SU-DHL-6 (cell line): ENCODE results near the gene GREB1L.

ENCODE experiments used
- H2AFZ ChIP-seq: fragments of 200-600 bp; sonication (generic); 2 replicates; pipeline ENCODE4 v1.6.1; 2014; ENCODE audit warnings: low read depth, mild to moderate bottlenecking, moderate library complexity, mixed read lengths, antibody characterized with exemption, low read length; ENCODE audit not compliant: severe bottlenecking
- H3F3A ChIP-seq: fragments of 200-600 bp; shearing (Covaris generic); 2 replicates; pipeline ENCODE4 v1.6.0; 2016; ENCODE audit warnings: antibody characterized with exemption, mild to moderate bottlenecking; ENCODE audit not compliant: insufficient read depth
- H3K27ac ChIP-seq: fragments of 200-600 bp; sonication (generic); 2 replicates; pipeline ENCODE4 v1.5.1; 2016; ENCODE audit warnings: low read depth, mild to moderate bottlenecking, low read length, moderate library complexity, mixed read lengths
- H3K27me3 ChIP-seq: fragments of 200-600 bp; sonication (generic), shearing (Covaris generic); 2 replicates; pipeline ENCODE4 v1.6.0; 2014; ENCODE audit warnings: mild to moderate bottlenecking, low read length
- H3K36me3 ChIP-seq: fragments of 200-600 bp; sonication (generic); 2 replicates; pipeline ENCODE4 v1.6.1; 2014; ENCODE audit warnings: mild to moderate bottlenecking, low read length, mixed read lengths
- H3K4me2 ChIP-seq: fragments of 300-600, 200-600 bp; shearing (Covaris generic), sonication (generic); 2 replicates; pipeline ENCODE4 v1.6.0; 2014; ENCODE audit warnings: low read length, low read depth, mild to moderate bottlenecking; ENCODE audit not compliant: poor library complexity, severe bottlenecking
- H3K4me3 ChIP-seq: fragments of 200-600 bp; sonication (generic); 2 replicates; pipeline ENCODE4 v1.5.1; 2014; ENCODE audit warnings: antibody characterized with exemption, low read length, mild to moderate bottlenecking, mixed read lengths; ENCODE audit not compliant: insufficient read depth, poor library complexity, severe bottlenecking
- H3K79me2 ChIP-seq: fragments of 200-600 bp; sonication (generic); 2 replicates; pipeline ENCODE4 v1.6.1; 2014; ENCODE audit warnings: mild to moderate bottlenecking, low read length, moderate library complexity; ENCODE audit not compliant: insufficient read depth
- H3K9ac ChIP-seq: fragments of 200-600 bp; sonication (generic); 2 replicates; pipeline ENCODE4 v1.7.0; 2014; ENCODE audit warnings: mild to moderate bottlenecking, low read length
- H3K9me2 ChIP-seq: fragments of 200-600 bp; sonication (generic); replicated peaks from 2 replicates; pipeline ENCODE4 v1.6.1; 2014; ENCODE audit warnings: low read length; ENCODE audit not compliant: insufficient read depth
- H3K9me3 ChIP-seq: fragments of 200-600 bp; sonication (generic); 2 replicates; pipeline ENCODE4 v1.6.1; 2014; ENCODE audit warnings: low read length, mixed read lengths; ENCODE audit not compliant: insufficient read depth
- H4K20me1 ChIP-seq: fragments of 200-600 bp; sonication (generic); 2 replicates; pipeline ENCODE4 v1.6.1; 2014; ENCODE audit warnings: low read depth, mild to moderate bottlenecking, antibody characterized with exemption, low read length, moderate library complexity, mixed read lengths
- CTCF ChIP-seq: fragments of 200-600 bp; sonication (generic); IDR thresholded peaks from one replicate; pipeline ENCODE4 v1.5.1; 2017; ENCODE audit warnings: antibody characterized with exemption, mild to moderate bottlenecking, low read length, moderate library complexity; ENCODE audit not compliant: insufficient read depth, poor library complexity, severe bottlenecking
- EZH2phosphoT487 ChIP-seq: fragments of 200-600 bp; sonication (generic), shearing (Covaris generic); conservative IDR thresholded peaks from 2 replicates; pipeline ENCODE4 v1.6.1; 2018; ENCODE audit warnings: mild to moderate bottlenecking, antibody characterized with exemption, low read length, moderate library complexity, mixed read lengths

Gene GREB1L

GRCh38 chr18:21242141-21242779 is at the start of gene GREB1L:
TSS of gene GREB1L (plus strand) at chr18:21242232. CDS start at chr18:21383519, 141,287 bp downstream.
- no peak within 1 kb of the TSS for H3K4me2 ChIP-seq
- no peak for TF ChIP-seq EZH2phosphoT487
- no peak for TF ChIP-seq CTCF
- no peak within 1 kb of the TSS for H3K4me3 ChIP-seq
- no peaks in the 10 kb centered on the region for H3K79me2 ChIP-seq
- no peaks in the 10 kb centered on the region for H3K9me2 ChIP-seq
- H3K27ac ChIP-seq: no peak within 1 kb of the TSS
- H3F3A ChIP-seq: no peaks in the 10 kb centered on the region
- H2AFZ ChIP-seq: no peak within 1 kb of the TSS
- no peak within 1 kb of the TSS for H3K9ac ChIP-seq
- H3K9me3 ChIP-seq: no peaks in the 10 kb centered on the region
- H4K20me1 ChIP-seq: no peaks in the 10 kb centered on the region
- no peaks in the 10 kb centered on the region for H3K27me3 ChIP-seq
- no peaks in the 10 kb centered on the region for H3K36me3 ChIP-seq

- Histone ChIP-seq H3K79me2 (no peaks in the 10 kb centered on the region), H4K20me1 (no peaks in the 10 kb centered on the region), H3K9me2 (no peaks in the 10 kb centered on the region), H3K36me3 (no peaks in the 10 kb centered on the region), H3K27ac (no peak overlapping the region), H2AFZ (no peak overlapping the region), H3K4me2 (no peak overlapping the region), H3K9ac (no peak overlapping the region), H3K27me3 (no peaks in the 10 kb centered on the region), H3F3A (no peaks in the 10 kb centered on the region), H3K9me3 (no peaks in the 10 kb centered on the region), H3K4me3 (no peak overlapping the region)
- TF ChIP-seq CTCF (peak; percentile 6), EZH2phosphoT487 (no peak)
These were observed 49.8 kb upstream of the GREB1L start for GRCh38 chr18:21192308-21192624.

GRCh38 chr18:21194871-21195771 is 46.9 kb upstream of the GREB1L start:
- Histone ChIP-seq H3K36me3 (no peaks in the 10 kb centered on the region), H4K20me1 (no peaks in the 10 kb centered on the region), H3F3A (no peaks in the 10 kb centered on the region), H3K79me2 (no peaks in the 10 kb centered on the region), H3K9me2 (no peaks in the 10 kb centered on the region), H3K9ac (no peak overlapping the region), H3K9me3 (no peaks in the 10 kb centered on the region), H3K27ac (no peak overlapping the region), H3K4me3 (no peak overlapping the region), H3K4me2 (no peak overlapping the region), H3K27me3 (peaks cover 3% of the 10 kb centered on the region; the same call in 1 of the 2 replicates), H2AFZ (no peak overlapping the region)
- TF ChIP-seq EZH2phosphoT487 (no peak), CTCF (peak; percentile 80)
